ENCODE data around the gene VASH2. TPM values are rescaled to one million over a fixed set of nuclear protein-coding genes. Genes with fewer than 3 reads are reported as not detected.

The VASH2 gene
- total and polyA plus RNA-seq, 2 of the 8 experiments (the other 6 are each of a cell fraction or from before 2014, with no cell fraction given), result 44.0 to 187 TPM

DNA sequence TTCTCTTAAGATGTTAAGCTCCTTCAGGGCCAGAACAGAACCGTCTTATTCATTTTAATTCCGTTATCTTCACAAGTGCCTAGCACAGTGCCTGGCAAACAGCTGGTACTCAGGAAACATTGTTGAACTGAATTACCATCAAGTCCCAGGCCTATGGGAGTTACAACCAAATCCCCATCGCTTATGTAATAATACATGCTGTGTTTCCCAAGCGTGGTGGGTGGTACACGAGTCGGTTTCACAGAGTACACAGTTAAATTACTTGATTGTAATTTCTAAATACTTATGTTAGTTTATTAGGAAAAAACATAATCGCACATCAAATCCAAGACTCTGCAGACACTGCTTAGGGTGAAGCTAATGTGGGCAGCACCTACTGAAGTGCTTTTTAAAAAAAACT lies 64.3 kb downstream of the VASH2 start:
- Histone ChIP-seq H2BK120ac (replicated peaks; ENCODE audit: low read depth, low read length) (no peak overlapping the region), H2BK12ac (ENCODE audit: low read depth, low read length) (no peak overlapping the region), H3K4me1 (replicated peaks in 1 of 4; ENCODE audit: control insufficient read depth in 3 of 4, insufficient read depth in 4 of 4, low read length in 3 of 4) (no peaks in the 10 kb centered on the region; a peak in 1 of 7 replicates), H3K4ac (replicated peaks; ENCODE audit: insufficient read length, low read depth, low read length) (no peak overlapping the region), H4K91ac (replicated peaks; ENCODE audit: insufficient read length, low read length) (no peak overlapping the region), H3K79me1 (ENCODE audit: low read depth, low read length) (no peaks in the 10 kb centered on the region), H3K23ac (ENCODE audit: insufficient read length) (no peak overlapping the region), H3K27me3 (replicated peaks in 1 of 4; ENCODE audit: control insufficient read depth in 3 of 4, extremely low read depth in 1 of 4, insufficient read depth in 3 of 4, low read length in 3 of 4) (no peaks in the 10 kb centered on the region), H3K79me2 (ENCODE audit: control insufficient read depth in 1 of 2, insufficient read depth in 2 of 2, low read length in 2 of 2) (peaks cover 0 to 33% of the 10 kb centered on the region in 2 experiments; a peak in 2 of 4 replicates), H2BK15ac (ENCODE audit: low read length) (no peak overlapping the region), H3K18ac (ENCODE audit: extremely low read depth, low read length) (0 out of 2 replicates have a peak overlapping the region, but pooled peaks have one; percentile 93), H3K36me3 (ENCODE audit: control insufficient read depth in 2 of 4, insufficient read depth in 4 of 4, low read length in 3 of 4) (peaks cover 0 to 19% (median 8%) of the 10 kb centered on the region in 4 experiments; a peak in 4 of 8 replicates), H3K14ac (ENCODE audit: insufficient read length) (no peak overlapping the region), H2BK5ac (ENCODE audit: low read depth, low read length) (peak overlapping the region; percentile 98; the same call in 1 of the 2 replicates), H4K5ac (ENCODE audit: insufficient read length, low read depth, low read length) (peak overlapping the region; percentile 96), H4K8ac (ENCODE audit: extremely low read depth, insufficient read depth, low read length) (no peak overlapping the region), H2BK20ac (ENCODE audit: low read length) (no peak overlapping the region), H2AK5ac (ENCODE audit: low read depth, low read length) (no peak overlapping the region), H3K9me3 (ENCODE audit: insufficient read depth in 2 of 2, low read depth in 1 of 2, low read length in 1 of 2) (no peaks in the 10 kb centered on the region), H3K27ac (ENCODE audit: low read depth, low read length) (peak overlapping the region; percentile 79; the same call in 1 of the 2 replicates), H3K9ac (replicated peaks in 1 of 4; ENCODE audit: extremely low read depth in 1 of 4, low read depth in 3 of 4, low read length in 3 of 4) (peak overlapping the region in 1 of 4 experiments; percentile 70; a peak in 4 of 7 replicates), H3K56ac (replicated peaks; ENCODE audit: insufficient read length, low read depth, low read length) (no peak overlapping the region), H2AFZ (ENCODE audit: low read length) (no peak overlapping the region), H3K4me3 (ENCODE audit: extremely low read depth in 1 of 4, insufficient read depth in 2 of 4, low read depth in 3 of 4, low read length in 4 of 4) (peak overlapping the region; percentile 79 to 97 (median 83)), H4K20me1 (replicated peaks in 1 of 2; ENCODE audit: control insufficient read depth in 1 of 2, insufficient read depth in 2 of 2, low read length in 2 of 2) (peaks cover 0 to 2% of the 10 kb centered on the region in 2 experiments), H3K23me2 (ENCODE audit: low read depth, low read length) (peaks cover 3% of the 10 kb centered on the region; the same call in 1 of the 2 replicates), H3K4me2 (ENCODE audit: insufficient read depth in 1 of 2, low read depth in 2 of 2, low read length in 2 of 2) (peak overlapping the region; percentile 67 to 91)
- POLR2A ChIA-PET (ENCODE audit: partially characterized antibody), result interaction anchor here (1.0 to 1.1 kb wide), 4 partner anchors 20 to 99 kb away, joined by 3 to 4 read pairs (median 3); no protein-coding TSS in a partner anchor
- TF ChIP-seq KDM1A (IDR thresholded peaks at IDR 0.05; ENCODE audit: borderline replicate concordance, low read length), result no peak
- CTCF ChIA-PET (ENCODE audit: partially characterized antibody), result interaction anchor here (0.7 to 1.2 kb wide), 2 partner anchors 47 to 559 kb away, joined by 3 to 5 read pairs; no protein-coding TSS in a partner anchor
- WGBS, 2 experiments (ENCODE audit: extremely low coverage in 1 of 2, insufficient coverage in 1 of 2, insufficient read length in 1 of 2, insufficient replicate concordance in 2 of 2, low coverage in 1 of 2, low lambda C conversion rate in 2 of 2, missing lambda C conversion rate in 1 of 2), result 30% methylated on average over 7 of the region's 7 CpGs; no CpG with 5 or more reads in 1 of the 2 experiments
- DNase-seq (ENCODE audit: low read depth in 1 of 2, low spot score in 2 of 2) (no peak), FAIRE-seq (no peak)
